HG03378 (cell line): Measurements from ENCODE around the gene DAD1.
"Not testable (repeated sequence)": the region's sequence is repeated elsewhere in the genome, so short reads cannot be mapped to it uniquely, and the experiment has no call there.

Experiments
- ATAC-seq: cut with Tn5 transposase; IDR thresholded peaks from one replicate; pipeline ENCODE4 v1.9.1; 2021; ENCODE audit warnings: mild to moderate bottlenecking, moderate library complexity; ENCODE audit not compliant: unreplicated experiment

The DAD1 gene

GRCh38 chr14:22569737-22570131 lies 19.3 kb downstream of the DAD1 start:
- ATAC-seq = no peak

GRCh38 chr14:22569106-22569736 lies 19.8 kb downstream of the DAD1 start:
- ATAC-seq = no peak

DNA sequence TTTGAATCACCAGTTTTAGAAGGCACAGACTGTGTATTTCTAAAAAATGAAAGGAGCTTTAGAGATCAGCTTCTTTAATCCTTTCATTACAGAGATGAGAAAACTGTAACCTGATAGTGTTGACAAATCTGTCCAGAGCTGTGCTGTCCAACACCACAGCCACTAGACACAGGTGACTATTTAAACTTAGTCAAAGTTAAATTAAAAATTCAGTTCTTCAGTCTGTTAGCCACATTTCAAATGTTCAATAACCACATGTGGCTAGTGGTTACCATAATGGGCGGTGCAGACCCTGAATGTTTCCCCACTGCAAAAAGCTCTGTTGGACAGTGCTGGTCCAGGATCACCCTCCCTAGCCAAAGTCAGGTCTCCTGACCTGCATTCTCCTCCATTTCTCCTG lies 21.6 kb downstream of the DAD1 start:
- no peak for ATAC-seq

- ATAC-seq = no peak
These were observed 22.2 kb downstream of the DAD1 start for GRCh38 chr14:22566845-22567244.

GRCh38 chr14:22566266-22566665 lies 22.8 kb downstream of the DAD1 start:
- ATAC-seq = not testable (repeated sequence)

GRCh38 chr14:22565391-22565945 lies 23.6 kb downstream of the DAD1 start:
- no peak for ATAC-seq

DNA sequence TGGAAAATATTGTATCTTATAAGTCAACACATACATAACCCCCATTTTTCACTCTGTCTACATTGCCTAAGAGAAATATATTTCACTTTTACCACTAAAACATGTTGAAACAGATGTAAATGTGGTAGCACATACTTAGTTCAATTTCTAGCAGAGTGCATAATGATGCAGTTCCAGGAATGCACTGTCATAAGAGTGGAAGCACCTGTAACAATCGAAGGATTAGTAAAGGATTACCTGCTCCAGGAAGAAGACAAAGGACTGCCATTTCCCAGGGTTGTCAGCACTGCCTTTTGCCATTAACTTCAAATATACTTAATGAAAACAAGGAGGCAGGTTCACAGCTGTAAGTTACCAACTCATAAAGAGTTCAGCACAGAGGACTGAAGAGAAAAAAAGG lies 24.6 kb downstream of the DAD1 start:
- no peak for ATAC-seq

DNA sequence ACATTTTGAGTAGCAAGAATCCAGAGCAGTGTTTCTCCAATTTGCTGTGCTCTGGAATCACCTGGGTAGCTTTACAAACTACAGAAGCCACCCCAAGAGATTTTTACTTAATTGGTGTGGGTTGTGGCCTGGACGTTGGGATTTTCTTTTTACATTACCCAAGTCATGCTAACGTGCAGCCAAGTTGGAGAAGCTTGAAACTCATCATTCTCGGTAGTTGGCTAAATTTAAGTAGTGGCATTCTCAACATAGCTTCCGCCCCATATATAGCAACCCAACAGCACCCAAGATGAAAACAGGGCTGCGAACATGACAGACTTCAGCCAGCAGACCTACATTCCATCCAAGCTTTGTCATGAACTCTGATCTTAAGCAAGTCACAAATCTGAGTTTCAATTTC lies 25.0 kb downstream of the DAD1 start:
- ATAC-seq = no peak

DNA sequence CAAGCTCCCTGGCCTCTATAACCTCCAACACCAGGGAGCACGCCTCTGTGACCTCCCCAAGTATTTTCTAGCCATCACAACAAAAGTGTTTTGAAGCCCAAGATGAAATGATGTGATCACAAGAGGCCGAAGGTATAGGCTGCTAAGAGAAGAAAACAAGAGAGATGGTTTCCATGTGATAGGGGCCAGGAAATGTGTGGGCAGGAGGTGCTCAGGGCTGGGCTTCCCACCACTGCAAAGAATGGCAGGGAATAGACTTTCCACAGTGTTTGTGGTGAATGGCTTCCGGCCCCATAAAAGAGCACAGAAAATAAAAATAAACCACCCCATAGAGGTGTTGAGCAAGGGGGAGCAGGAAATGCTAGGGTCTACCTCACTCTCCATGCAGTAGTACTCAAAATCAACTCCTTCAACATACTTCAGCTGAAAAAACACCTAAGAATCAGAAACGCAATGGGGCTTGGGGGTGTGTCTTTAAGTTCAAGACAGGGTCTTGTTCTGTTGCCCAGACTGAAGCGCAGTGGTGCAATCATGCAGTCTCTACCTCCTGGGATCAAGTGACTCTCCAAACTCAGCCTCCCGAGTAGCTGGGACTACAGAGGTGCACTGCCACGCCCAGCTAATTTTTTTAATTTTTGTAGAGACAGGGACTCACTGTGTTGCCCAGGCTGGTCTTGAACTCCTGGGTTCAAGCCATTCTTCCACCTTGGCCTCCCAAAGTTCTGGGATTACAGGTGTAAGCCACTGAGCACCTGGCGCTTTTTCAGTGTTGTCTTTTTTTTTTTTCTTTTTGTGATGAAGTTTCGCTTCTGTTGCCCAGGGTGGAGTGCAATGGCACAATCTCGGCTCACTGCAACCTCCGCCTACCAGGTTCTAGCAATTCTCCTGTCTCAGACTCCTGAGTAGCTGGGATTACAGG lies 27.1 kb downstream of the DAD1 start:
- peak; percentile 26 for ATAC-seq

DNA sequence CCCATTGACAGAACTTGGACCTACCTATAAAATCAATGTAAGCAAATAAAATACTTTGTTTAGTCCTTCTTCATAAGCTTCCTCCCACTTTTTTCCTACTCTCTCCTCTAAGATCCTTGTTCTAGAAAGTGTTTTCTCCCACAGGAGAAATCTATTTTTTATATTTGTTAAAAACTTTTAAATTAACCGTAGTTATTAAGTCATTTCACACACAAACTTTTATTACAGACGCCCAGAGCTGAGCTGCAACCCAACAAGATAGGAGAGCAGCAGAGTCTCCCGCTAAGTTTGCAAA lies 27.7 kb downstream of the DAD1 start:
- no peak for ATAC-seq

DNA sequence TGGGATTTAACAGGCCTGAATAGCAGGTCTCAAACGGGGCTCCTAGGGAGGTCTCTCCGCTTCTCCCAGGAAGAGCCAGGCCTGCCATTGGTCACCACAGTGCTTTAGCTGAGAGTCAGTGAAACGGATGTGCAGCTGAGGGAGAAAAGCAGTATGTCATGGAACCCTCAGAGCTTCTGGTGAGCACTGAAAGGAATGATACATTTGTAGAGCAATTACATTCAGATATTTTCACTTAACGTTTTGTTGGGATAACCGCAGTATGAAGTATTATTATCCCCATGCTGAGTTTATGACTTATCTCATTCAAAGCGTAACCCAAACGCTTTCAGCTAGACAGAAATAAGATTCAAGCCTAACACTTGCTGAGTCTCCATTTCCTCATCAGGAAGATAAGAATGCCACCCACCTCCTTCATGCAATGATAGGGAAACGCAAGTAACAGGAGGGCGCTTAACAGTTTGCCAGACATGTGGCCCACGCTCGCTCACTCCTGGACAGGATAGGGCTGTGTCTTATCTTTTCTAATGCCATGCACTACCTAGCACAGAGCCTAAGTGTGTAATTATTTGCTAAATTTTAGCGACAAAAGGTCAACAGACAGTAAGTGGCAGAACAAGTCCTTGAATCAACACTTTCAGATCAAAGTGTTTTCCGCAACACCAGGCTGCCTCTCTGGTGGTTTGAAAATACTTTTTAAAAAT lies 28.2 kb downstream of the DAD1 start:
- no peak for ATAC-seq

DNA sequence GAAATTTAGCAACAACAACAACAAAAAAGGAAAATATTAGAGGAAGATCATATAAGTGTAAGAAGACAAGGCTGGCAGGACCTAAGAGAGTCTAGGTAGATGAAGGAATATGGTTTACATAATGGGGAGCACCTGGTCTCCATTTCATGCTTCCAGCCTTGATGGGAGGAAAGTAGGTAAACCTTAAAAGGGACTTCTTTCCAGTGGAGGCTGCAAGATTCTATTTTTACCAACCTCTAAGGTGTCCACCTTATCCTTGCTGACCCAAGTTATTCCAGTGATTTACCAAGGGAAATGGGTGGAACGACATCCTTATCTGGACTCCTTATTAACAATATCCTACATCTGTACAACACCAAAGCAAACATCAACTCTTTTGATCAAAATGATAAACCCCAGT lies 30.0 kb downstream of the DAD1 start:
- no peak for ATAC-seq

DNA sequence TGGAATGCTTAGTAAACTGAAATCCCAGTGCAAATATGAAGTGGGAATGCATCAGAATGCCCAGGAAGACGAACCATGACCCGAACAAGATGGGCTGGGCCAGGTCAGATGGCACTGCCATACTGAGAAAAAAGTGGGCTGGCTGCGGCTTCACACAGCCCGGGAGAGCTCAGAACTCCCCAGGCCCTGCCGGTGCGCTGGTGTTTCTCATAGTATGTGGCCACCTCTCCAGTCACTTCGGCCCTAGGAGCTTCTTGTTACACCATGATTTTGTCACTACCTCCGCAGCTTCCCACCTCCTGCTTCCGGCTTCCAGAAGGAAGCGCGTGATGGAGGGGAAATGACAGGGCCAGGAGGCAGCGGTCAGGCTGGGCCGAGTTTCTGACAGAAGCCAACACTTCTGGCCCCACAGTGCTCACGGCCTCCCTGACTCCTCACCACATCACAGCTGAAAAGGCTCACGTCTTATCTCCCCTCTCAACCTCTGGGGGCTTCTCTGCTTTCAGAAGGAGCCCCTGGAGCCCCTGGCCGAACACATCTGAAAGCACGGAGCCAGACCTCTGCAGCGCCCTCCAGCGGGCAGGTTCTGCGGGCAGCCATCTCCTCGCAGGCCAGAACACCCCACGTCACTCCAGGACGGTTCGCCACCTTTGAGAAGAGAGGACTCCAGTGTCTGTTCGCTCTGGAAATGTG lies 30.7 kb downstream of the DAD1 start:
- no peak for ATAC-seq

GRCh38 chr14:22557846-22558220 lies 31.2 kb downstream of the DAD1 start:
- ATAC-seq = no peak

- peak; percentile 29 for ATAC-seq
These were observed 31.9 kb downstream of the DAD1 start for GRCh38 chr14:22556990-22557623.

DNA sequence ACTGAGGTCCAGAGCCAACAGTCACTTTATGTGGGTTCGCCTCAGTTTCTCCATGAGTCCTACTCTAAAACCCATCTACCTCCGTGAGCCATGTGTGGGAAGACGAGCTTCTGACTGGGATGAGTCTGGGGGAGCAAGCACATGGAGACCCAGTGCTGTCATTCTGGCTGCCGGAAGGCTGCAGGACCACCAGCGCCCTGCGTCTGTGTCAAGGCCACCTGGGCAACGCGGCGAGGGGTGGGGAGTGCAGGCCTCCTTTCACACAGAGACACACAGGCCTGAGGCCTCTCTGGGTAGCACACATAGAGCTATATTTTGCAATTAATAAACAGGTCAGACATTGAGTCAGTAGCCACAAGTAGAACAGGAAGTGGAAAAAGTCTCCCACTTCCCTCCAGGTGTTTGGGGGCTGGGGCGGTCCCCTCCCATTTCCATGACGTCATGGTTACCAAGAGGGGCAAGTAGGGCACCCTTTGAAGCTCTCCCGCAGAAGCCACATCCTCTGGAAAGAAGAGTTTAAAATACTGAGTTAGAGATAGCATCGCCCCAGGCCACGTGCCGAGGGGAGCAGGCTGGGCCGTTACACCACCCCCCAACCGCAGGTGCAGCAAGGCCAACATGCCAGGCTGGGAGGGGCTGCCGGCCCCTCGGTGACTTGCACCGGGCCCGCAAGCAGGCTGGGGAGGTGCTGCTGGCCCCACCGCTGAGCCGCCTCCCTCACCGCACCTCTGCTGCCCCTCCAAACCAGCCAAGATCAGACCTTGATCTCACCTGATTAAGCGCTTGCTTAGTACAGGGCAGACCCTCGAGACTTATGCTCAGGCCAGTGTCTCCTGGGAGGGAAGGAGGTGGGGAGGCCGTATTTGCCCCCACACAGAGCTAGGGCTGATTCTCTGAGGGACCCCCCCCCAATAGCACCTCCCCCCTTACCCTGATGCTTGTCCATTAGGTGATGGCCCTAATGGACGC lies 32.7 kb downstream of the DAD1 start:
- ATAC-seq = peak; percentile 72

DNA sequence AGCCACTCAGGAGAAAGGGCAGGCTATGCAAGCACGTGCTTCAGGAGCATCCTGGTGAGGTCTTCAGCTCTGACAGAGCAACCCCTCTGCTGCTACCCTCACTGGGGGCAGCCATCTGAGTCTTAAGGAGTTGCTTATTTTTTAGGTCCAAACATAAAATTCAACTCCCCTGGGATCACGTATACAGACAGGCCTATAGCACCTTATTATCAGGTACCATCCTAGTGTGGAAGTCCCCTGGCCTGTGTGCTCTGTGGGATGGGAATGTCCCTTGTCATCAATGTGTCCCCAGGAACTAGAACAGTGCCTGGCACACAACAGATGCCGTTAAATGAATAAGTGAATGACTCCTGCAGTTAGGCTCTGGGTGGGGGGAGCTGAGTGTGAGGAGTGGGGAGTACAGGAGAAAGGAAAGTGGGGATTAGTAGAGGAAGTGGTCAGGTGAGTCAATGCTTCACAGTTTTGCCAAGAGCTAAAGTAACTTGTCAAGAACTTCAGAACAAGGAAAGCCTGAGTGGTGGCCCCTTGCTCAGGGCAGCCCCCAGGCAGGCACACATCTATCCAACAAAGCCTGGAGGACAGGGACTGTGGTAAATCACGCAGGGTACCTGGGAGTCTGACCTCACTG lies 33.5 kb downstream of the DAD1 start:
- peak; percentile 4 for ATAC-seq

DNA sequence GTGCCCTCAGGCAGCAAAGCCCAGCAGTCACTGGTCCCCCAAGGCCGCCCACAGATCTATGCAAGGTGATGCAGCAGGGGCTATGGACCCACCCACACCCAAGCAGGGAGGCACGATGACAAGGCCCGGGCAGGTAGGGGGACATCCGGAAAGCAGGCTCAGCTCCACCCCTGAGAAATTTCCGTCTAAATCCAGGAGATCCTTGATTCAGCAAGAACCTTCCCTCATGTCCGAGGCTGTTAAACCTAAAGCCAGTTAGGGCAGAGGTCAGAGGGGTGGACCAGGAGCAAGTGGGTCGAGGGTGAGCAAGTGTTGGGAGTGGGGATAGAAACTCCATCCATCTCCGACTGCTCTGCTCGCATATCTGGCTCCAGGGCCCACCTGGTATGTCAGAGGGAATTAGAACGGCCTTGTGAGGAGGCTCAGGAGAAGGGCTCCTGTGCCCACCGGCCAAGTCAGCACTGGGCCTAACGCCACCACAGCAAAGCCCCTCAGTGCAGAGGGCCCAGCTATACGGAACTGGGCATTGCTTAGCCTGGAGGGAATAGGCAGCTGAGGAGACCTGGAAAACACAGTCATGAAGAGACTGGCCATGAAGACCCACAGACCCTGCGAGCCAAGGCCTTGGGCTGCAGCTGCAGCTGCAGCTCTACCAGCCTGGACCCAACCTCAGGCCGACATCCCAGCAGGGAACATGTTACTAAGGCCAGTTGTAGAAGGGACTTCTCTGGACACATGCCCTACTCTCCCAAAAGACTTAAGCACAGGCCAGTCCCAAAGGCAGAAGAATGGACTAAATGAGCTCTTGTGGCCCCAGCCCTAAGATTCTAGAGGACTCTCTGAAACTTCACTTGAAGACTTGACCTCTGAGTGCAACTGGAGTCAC lies 34.3 kb downstream of the DAD1 start:
- no peak for ATAC-seq
